DMS79 (cell line): ENCODE results near the gene COX8A.

ENCODE experiments used
- DNase-seq: peaks from one replicate; lab custom pipeline; 2025; lab: John Stamatoyannopoulos, UW

Gene COX8A

DNA sequence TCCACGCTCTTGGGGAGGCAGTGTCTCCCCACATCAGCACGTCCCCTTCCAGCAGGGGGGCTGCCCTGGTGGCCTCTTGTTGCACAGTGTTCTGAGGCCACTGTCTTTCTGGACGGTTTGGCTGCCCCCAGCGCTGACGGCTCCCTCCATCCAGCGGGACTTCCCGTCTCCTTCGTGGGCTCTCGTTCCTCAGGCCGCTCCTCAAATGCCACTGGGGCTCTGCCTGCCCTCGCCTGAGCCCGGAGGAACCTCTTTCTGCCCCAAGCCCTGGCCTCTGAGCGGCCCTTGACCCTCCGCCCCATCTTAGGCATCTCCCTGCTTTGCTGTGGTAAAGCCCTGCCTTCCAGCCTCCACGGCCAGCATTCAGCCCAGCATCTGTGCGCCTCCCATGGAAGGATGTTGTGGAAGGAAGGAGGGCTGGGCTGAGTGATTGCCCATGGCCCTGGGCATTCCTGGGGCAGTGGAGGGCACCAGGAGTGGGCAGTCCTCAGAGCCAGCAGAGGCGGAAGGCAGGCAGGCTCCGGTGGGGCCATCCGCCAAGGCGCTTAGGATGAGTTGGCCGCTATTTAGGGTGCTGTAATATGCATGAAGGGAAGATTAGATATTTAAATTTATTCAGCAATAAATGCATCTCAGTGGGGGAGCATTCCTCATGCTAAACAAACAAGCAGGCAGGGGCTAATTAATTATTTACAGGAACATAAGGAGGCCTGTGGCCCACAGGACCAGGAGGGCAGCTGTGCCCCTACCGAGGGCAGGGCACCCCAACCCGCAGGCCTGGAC, 29.6 kb downstream of the COX8A start:
- DNase-seq = no peak

DNA sequence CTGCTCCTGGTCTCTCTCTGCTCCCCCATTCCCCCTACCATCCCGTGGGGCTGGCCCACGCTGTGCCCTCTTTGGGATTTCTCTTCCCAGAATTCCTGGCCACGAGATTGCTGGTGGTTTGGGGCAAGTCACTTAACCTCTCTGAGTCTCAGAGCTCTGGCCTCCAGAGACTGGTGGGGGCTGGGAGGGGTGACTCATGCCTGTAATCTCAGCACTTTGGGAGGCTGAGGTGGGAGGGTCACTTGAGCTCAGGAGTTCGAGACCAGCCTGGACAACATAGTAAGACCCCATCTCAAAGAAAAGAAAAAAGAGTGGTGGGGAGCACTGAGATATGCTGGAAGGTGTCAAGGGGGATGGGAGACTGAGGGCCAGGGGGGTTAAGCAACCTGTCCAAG, 30.2 kb downstream of the COX8A start:
- DNase-seq = no peak

DNA sequence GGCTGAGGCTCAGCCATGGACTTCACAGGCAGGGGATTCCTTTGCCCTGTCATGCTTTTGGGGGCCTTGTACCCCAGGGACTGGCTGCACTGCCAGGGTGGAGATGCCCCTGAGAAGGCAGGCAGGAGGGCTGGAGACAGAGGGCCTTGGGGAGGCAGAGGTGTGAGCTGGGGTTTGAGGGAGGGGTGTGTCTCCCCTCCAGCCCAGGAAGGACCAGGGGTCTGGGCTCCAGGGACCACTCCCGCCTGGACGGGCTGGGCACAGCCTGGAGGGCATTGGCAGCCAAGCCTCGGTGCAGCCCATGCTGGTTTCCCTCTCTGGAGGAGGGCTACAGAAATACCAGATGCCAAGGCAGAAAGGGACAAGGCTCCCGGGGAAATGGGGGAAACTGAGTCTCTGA, 31.3 kb downstream of the COX8A start:
- DNase-seq = no peak

DNA sequence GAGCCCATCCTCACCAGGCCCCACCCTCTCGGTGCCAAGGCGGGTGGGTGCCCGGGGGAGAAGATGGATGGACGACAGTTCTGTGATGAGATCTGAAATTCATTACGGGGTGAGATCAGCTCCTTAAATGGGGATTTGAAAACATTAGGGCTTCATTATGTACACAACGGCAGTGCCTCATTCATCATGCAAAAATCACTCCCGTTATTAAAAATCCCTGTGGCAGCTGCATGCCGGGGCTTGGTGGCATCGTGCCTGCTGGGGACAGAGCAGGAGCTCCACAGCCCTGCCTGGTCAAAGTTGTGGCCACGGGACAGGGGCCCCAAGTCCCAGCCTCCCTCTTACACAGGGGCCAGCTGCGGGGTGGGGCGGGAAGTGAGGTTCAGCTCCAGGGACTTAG, 32.0 kb downstream of the COX8A start:
- no peak for DNase-seq

DNA sequence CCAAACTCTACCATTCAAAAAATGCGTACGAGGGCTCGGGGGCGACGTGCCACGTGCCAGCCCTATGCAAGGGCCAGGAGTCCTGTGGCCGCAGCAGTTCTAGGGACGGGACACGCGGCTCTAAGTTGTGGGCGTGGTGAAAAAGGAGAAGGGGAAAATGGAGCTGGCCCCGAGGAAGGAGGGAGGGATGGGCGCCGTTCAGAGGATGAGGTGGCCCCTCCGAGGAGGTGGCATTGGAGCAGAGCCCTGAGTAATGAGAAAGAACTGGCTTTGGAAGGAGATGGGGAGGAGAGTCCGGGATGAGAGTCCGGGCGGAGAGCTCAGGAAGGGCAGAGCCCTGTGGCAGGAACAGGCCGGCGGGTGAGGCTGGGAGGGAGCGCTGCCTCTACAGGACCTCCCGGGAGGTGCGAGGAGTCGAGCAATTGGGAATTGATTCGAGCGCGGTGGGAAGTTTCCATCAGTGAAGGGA, 32.8 kb downstream of the COX8A start:
- peak; percentile 11 for DNase-seq

DNA sequence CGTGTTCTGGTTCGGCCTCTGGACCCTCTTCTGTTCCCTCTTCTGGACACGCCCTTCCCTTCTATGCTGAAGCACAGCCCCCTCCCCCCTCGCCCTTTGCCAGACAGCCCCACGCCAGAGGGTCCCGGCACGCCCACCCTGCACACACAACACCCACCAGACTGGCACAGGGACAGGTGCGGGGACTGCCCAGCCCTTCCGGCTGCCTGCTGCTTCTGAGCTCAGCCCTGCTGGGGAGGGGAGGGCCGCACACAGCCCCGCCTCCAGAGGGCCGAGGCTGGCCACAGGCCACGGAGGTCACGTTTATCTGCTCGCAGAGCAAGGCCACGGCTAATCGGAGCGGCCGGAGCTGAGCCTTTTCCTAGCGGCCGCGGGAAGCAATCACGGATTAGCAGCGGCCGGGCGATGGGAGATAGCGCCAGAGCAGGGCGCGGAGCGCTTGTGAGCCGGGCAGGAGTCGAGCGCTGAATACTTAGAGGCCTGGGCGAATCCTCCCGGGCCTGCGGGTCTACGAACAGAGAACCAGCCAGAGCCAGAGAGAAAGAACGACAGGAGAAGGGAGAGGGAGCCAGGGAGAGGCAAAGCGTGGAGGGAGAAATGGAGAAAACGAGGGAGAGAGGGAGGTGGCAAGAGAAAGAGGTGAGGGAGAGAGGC, 33.3 kb downstream of the COX8A start:
- no peak for DNase-seq

DNA sequence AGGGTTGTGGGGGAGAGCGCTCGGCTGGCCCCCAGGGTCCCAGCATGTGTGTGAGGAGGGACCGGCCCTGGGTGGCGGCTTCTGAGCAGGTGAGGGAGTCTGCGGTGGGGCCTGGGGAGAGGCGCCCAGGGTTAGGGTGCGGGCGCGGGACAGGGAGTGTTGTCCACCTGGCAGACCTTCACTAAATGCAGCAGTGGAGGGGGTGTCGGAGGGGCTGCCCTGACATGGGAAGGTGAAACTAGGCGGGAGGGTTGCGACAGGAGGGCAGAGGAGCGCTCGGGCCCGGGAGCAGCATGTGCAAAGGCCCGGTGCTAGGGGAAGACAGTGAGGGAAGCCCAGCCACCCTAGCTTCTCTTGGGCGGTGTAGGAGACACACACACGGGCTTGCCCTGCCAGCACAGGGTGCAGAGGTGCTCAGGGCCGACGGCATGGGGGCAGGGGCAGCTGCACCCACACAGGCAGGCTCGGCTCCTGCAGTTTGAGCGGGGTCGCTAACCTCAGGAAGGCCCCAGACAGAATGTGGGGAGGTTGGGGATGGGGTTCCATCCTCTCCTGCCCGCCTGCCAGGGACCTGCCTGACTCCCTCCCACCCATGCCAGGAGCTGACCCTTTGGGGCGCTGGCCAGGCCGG, 34.0 kb downstream of the COX8A start:
- DNase-seq = no peak

DNA sequence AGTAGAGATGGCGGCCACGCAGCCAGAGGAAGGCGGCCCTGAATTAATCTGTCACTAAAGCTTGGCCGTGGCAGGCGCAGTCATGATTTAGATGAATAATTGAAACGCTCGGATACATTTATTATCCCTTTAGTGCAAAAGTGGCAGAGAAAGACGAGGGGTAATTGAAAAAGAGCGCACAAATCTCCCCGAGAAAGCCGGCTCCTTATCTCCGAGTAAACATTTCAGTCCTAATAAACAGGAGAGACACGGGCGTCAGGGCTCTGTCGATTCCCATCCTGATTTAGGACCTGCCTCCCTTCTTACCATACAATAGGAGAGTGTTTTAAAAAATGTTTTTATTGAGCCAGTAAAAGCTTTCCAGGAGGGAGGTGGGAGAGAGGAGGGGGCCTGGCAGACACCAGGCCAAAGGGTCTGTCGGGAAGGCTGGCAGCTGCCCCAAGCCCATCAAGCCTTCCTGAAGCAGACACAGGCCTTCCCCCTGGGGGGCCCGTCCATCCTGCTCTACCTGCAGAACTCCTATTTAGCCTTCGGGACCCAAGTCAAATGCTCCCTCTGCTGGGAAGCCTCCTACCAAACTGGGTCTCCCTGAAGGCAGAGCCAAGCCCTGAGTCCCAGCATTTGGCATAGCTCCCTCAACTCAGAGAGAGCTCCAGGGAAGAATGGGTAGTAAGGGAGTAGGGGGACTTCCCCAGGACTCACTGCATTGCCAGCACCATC, 34.7 kb downstream of the COX8A start:
- DNase-seq = no peak

DNA sequence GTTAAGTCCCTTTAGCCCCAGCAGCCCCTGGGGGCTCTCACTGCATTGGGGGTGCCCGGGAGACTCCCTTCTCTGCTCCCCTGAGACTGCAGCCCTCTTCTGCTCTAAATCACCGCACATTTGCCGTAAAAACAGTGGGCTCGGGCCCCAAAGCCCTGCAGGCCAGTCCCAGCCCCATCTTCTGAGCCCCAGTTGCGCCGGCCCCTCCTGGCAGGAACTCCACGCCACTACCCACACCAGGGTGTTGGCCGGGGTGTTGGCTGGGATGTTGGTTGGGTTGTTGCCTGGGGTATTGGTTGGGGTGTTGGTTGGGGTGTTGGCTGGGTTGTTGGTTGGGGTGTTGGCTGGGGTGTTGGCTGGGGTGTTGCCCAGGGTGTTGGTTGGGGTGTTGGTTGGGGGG, 35.3 kb downstream of the COX8A start:
- no peak for DNase-seq

DNA sequence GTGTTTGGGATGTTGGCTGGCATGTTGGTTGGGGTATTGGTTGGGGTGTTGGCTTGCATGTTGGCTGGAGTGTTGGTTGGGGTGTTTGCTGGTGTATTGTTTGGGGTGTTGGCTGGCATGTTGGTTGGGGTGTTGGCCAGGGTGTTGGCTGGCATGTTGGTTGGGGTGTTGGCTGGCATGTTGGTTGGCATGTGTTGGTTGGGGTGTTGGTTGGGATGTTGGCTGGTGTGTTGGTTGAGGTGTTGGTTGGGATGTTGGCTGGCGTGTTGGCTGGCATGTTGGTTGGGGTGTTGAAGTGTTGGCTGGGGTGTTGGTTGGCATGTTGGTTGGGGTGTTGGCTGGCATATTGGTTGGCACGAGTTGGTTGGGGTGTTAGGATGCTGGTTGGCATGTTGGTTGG, 36.4 kb downstream of the COX8A start:
- DNase-seq = no peak

DNA sequence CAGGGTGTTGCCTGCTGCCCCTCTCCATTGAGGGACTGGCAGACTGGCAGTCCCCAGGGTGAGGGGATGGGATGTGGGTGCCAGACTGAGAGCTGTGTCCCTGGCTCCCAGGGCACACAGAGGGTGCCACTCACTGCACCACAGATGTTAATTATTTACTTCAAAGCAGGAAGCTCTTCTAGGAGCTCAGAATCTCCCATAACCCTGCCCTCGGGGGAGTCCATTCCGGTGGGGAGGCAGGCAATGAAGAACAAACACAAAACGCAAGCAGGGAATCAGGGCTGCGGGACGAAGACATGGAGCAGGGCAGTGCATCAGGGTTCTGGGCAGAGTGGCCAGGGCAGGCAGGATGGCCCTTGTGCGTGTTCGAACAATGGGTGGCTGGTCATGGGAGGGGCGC, 37.0 kb downstream of the COX8A start:
- no peak for DNase-seq

DNA sequence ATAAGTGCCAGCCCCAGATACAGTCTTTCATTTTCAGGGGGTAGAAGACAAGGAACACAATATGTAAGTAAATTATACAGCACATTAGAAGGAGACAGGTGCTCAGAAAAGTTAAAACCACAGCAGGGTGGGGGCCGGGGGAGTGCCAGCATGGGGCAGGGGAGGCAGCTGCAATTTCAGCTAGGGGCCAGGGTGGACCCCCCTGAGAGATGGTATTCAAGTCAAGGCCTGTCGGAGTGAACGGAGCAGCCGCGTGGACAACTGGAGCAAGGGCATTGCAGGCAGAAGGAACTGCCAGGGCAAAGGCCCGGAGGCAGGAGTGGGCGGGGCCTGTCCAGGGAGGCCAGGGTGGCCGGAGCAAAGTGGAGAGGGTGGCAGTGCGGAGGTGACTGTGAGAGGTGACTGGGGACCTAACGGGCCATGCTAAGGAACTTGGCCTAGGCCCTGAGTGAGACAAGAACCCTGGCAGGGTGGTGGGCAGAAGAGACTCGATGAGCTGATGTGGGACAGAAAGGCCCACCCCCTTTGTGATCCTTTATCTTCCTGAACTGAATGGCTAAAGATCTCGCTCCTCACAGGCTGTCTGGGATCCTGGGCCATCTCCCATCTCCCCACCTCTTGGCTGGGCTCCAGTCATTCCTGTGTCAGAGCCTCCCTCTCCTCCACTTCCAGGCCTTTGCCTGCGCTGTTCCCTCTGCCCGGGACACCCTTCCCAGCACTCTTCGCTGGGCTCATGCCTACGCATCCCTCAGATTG, 38.9 kb downstream of the COX8A start:
- DNase-seq = no peak

DNA sequence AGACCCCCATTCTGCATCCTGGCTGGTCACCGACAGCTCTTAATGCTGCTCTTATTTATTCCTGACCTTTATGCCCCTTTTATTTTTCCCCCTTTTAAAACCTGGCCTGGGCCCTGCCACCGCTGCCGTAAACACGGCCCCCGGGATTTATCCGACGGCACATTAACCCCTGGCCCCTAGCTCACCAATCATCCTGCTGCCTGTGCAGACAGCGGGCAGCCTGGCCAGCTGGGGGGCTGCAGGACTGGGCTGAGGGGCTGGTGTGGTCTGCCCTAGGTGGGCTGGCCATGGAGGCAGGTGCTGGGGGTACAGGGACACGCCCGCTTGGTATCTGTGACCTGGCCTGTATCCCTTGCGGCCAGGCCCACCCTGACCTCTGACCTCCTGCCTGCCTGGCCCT, 39.9 kb downstream of the COX8A start:
- DNase-seq = no peak

DNA sequence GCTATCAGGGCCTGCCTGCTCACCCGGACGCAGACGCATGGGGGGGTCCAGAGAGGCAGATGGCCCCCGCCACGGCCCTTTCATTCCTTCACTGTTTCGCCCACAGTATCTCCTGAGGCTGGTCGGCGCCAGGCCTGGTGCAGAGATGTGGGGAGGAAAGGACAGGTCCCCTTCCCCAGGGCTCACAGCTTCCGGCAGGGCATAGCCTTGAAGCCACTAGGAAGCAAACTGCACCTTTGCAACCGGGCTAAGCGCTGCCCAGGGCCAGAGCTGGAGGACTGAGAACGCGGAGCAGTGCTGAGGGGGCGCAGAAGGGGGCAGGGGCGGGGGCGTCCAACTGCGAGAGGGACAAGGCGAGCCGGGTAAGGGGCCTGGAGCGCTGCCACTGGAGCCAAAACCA, 41.1 kb downstream of the COX8A start:
- DNase-seq = no peak

DNA sequence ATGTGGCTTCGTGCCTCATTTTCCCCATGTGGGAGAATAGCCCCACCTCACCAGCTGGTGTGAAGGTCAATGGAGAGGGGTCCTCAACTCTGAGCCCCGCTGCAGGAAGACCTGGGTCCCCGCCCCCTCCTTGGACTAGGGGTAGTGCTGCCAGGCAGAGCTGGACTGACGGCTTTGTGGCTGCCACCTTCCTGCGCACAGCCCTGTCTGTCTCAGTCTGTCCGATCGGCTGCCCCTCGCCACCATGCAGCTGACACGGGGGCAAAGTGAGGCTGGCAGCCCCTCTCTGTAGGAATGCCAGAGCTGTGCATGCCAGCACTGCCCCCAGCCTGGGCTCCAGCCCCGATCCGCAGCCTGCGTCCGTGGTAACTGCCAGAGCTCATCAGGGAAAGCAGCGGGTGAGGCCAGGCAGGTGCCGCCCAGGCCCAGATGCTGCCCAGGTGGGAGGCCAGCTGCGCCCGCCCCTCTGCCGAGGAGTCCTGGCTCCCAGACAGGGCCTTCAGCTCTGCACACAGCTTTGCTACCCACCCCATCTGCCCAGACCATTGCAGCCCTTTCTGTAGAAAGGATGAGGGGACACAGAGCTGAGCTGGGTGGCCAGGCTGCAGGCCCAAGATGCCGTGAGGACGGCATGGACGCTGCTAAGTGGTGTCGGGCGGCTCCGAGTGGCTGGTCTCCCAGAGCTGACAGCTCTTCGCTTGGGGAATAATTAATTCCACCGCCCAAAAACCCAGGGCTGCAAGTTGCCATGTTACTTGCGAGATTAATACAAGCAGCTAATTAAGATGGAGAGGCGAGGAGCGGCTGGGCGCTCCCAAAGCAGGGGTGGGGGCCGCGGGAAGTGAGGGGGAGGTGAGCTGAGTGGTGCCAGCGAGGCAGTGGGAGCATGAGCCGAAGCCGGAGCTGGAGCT, 41.8 kb downstream of the COX8A start:
- DNase-seq = peak; percentile 47

DNA sequence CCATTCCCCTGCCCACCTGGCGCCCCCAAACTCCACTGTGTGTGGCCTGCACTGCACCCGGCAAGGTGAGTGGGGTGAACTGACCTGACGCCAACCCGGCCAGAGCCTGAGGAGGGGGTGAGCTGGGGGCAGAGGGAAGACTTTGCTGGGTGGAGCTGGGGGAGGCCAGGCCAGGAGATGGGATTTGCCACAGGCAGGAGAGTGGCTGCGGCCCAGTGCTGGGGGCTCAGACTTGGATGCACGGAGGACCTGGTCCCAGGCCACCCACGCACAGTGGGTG, 43.5 kb downstream of the COX8A start:
- no peak for DNase-seq

DNA sequence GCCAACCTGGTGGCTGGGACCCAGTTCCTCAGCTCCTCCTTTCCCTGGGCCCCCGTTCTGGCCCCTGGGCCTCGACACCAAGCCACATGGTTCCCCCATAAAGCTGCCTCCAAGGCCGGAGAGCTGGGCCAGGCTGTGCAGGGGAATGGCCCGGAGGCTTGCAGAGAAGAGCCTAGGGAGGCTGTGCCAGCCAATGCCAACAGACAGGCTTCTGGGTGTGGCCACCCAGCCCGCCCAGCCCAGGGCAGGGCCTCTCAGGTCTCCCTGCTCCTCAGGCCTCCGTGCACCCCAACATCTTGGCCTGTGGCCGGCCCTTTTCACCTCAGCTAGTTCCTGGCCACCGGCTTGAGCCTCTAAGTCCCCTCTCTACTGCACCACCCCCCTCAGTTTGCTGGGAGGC, 43.9 kb downstream of the COX8A start:
- DNase-seq = no peak

DNA sequence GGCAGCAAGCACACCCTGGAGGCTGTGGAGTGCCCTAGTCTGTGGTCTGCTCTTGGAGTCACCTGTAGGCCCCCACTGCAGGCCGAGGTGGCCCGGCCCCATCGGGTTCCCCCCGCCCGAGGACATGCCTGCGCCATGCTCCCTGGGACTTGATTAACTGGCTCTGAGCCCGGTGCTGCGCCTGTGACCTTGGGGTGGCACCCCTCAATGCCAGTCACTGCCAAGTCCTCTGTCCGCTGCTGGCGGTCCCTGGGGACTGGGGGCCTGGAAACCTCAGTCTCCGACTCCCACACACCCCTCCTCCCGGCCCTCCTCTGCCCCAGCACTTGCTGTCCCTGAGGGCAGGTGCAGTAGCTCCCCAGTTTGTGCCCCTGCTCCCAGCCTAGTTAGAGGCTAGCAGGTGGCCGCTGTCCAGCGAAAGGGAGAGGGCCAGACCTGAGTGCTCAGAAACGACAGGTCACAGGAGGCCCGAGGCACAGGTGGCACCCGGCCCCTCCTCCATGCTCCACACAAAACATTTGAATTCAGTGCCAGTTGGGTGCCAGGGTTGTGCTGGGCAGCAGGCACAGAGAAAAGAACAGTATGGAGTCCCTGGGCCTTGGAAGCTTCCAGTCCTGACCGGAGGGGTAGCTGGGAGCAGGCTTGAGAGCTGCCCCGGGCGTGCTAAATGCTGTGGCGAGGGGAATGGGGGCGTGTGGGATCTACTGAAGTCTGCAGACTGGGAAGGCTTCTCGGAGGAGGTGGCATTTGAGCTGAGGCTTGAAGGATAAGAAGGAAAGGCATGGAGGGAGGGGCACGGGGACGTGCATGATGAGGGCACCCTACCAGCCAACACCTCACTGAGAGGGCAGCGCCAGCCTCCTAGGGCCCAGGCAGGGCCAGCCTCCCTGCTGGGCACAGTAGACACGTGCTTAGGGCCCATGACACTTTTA, 45.0 kb downstream of the COX8A start:
- DNase-seq = no peak

DNA sequence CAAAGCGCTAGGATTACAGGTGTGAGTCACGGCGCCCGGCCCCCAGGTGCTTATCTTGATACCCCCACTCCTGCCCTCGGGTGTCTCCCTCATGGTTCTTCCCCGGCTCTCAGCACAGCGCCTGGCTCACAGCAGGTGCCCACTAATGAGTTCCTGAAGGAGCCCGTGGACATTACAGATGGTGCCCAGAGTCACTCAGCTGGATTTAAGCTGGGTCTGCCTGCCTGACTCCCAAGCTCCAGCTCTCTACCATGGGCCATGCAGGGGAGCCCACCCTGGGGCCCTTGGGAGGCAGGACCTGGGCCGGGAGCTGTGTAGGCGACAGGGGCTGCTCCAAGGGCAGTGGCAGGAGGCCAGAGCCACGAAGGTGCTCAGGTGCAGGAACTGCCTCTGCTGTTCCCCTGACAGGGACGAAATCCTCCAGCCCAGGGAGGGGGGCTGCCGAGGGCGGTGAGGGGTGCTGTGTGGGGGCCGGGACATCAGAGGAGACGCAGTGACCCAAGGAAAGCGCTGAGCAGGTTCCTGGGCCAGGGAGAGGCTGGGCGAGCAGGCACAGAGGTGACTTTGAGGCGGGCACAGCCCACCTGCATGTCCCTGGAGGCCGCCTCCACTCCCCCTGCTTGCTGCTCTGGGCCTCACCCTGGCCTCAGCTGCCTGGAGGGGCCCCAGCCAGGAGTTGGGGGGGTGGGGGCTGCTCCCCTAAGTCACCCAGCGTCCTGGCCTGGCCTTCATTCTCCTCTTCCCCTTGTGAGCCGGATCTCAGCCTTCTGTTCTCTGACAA, 46.7 kb downstream of the COX8A start:
- DNase-seq = peak; percentile 69
